WTC11 (cell line): ENCODE data around the gene SPATA13. TPM values are rescaled to one million over a fixed set of nuclear protein-coding genes. Genes with fewer than 3 reads are reported as not detected.

Source experiments
- ATAC-seq: fragments of 200-7000 bp; cut with Tn5 transposase; 2 replicates; pipeline ENCODE4 v1.10.0; 2021; ENCODE audit warnings: mild to moderate bottlenecking, moderate library complexity
- CTCF ChIA-PET: fragments of 300-600 bp; sonication (Branson Sonifier 250); formaldehyde crosslinking; loops from one replicate; lab custom pipeline; 2021; ENCODE audit warnings: antibody characterized with exemption; lab: Charles Lee
- POLR2A ChIA-PET: fragments of 350-600 bp; sonication (Branson Sonifier 250); formaldehyde crosslinking; loops from one replicate; lab custom pipeline; 2021; ENCODE audit warnings: antibody characterized with exemption; lab: Charles Lee
- DNase-seq: peaks from one replicate; pipeline ENCODE4 v3.0.0; 2021; ENCODE audit warnings: low spot score
- H3K27ac Mint-ChIP-seq: 2 replicates; pipeline ENCODE4 v1.8.0; 2021; ENCODE audit warnings: mixed read lengths
- H3K27me3 Mint-ChIP-seq: 2 replicates; pipeline ENCODE4 v1.8.0; 2021; ENCODE audit warnings: low read depth, mild to moderate bottlenecking, moderate library complexity, mixed read lengths
- H3K36me3 Mint-ChIP-seq: 2 replicates; pipeline ENCODE4 v1.8.0; 2021; ENCODE audit warnings: mixed read lengths
- H3K4me1 Mint-ChIP-seq: 2 replicates; pipeline ENCODE4 v1.8.0; 2022; ENCODE audit warnings: mixed read lengths
- H3K4me3 Mint-ChIP-seq: 2 replicates; pipeline ENCODE4 v1.8.0; 2021; ENCODE audit warnings: mild to moderate bottlenecking, moderate library complexity, mixed read lengths
- H3K9me3 Mint-ChIP-seq: 2 replicates; pipeline ENCODE4 v1.8.0; 2021; ENCODE audit warnings: mixed read lengths
- AR ChIP-seq: fragments of 250-450 bp; sonication (Bioruptor Pico); IDR thresholded peaks from 2 replicates; pipeline ENCODE4 v1.9.0; 2021; ENCODE audit warnings: mild to moderate bottlenecking
- ATF2 ChIP-seq: sonication (generic); formaldehyde crosslinking; IDR thresholded peaks from 2 replicates; pipeline ENCODE4 v1.8.1; 2022; ENCODE audit warnings: low read depth, missing genetic modification reagents, borderline replicate concordance
- CDX4 ChIP-seq: fragments of 250-450 bp; sonication (Bioruptor Pico); IDR thresholded peaks from 2 replicates; pipeline ENCODE4 v1.9.0; 2021; ENCODE audit warnings: moderate library complexity, mild to moderate bottlenecking, inconsistent platforms, borderline replicate concordance
- CREB1 ChIP-seq: sonication (generic); formaldehyde crosslinking; IDR thresholded peaks from 2 replicates; pipeline ENCODE4 v1.8.0; 2023; ENCODE audit warnings: mild to moderate bottlenecking, missing genetic modification reagents
- CREM ChIP-seq: sonication (generic); formaldehyde crosslinking; IDR thresholded peaks from 2 replicates; pipeline ENCODE4 v1.8.1; 2022; ENCODE audit warnings: mild to moderate bottlenecking, missing genetic modification reagents, moderate library complexity
- FOXJ3 ChIP-seq: sonication (generic); formaldehyde crosslinking; IDR thresholded peaks from 2 replicates; pipeline ENCODE4 v1.9.0; 2021; ENCODE audit warnings: missing genetic modification reagents, mild to moderate bottlenecking, borderline replicate concordance
- FOXP1 ChIP-seq: sonication (generic); formaldehyde crosslinking; IDR thresholded peaks from 2 replicates; pipeline ENCODE4 v1.8.0; 2022; ENCODE audit warnings: missing genetic modification reagents, mild to moderate bottlenecking, moderate library complexity, borderline replicate concordance
- GTF2I ChIP-seq: fragments of 250-450 bp; sonication (Bioruptor Pico); conservative IDR thresholded peaks from 2 replicates; pipeline ENCODE4 v1.4.0; 2021; ENCODE audit warnings: mild to moderate bottlenecking
- HMGXB4 ChIP-seq: sonication (generic); formaldehyde crosslinking; IDR thresholded peaks from 2 replicates; pipeline ENCODE4 v1.8.1; 2023; ENCODE audit warnings: mild to moderate bottlenecking, moderate library complexity, missing genetic modification reagents
- IRF2 ChIP-seq: sonication (generic); formaldehyde crosslinking; IDR thresholded peaks from 2 replicates; pipeline ENCODE4 v1.8.0; 2022; ENCODE audit warnings: low read depth, missing genetic modification reagents, borderline replicate concordance
- MXD4 ChIP-seq: fragments of 250-450 bp; sonication (Bioruptor Pico); IDR thresholded peaks from 2 replicates; pipeline ENCODE4 v1.8.0; 2021; ENCODE audit warnings: mild to moderate bottlenecking, moderate library complexity, borderline replicate concordance
- MYBL2 ChIP-seq: sonication (generic); formaldehyde crosslinking; IDR thresholded peaks from 2 replicates; pipeline ENCODE4 v1.8.1; 2023; ENCODE audit warnings: mild to moderate bottlenecking, moderate library complexity, missing genetic modification reagents
- NR3C1 ChIP-seq: sonication (generic); formaldehyde crosslinking; conservative IDR thresholded peaks from 2 replicates; pipeline ENCODE4 v1.8.1; 2023; ENCODE audit warnings: low read depth, mild to moderate bottlenecking, missing genetic modification reagents
- SP1 ChIP-seq: sonication (generic); formaldehyde crosslinking; conservative IDR thresholded peaks from 2 replicates; pipeline ENCODE4 v1.8.1; 2022; ENCODE audit warnings: missing genetic modification reagents
- TCF7 ChIP-seq: sonication (generic); formaldehyde crosslinking; IDR thresholded peaks from 2 replicates; pipeline ENCODE4 v1.8.0; 2022; ENCODE audit warnings: mild to moderate bottlenecking, low read depth, missing genetic modification reagents, moderate library complexity
- TEAD4 ChIP-seq: sonication (generic); formaldehyde crosslinking; IDR thresholded peaks from 2 replicates; pipeline ENCODE4 v1.8.0; 2022; ENCODE audit warnings: mild to moderate bottlenecking, missing genetic modification reagents
- TP53 ChIP-seq: sonication (generic); formaldehyde crosslinking; IDR thresholded peaks from 2 replicates; pipeline ENCODE4 v1.8.1; 2023; ENCODE audit warnings: mild to moderate bottlenecking, missing genetic modification reagents
- ZNF219 ChIP-seq: sonication (generic); formaldehyde crosslinking; IDR thresholded peaks from 2 replicates; pipeline ENCODE4 v1.8.0; 2023; ENCODE audit warnings: missing genetic modification reagents, mild to moderate bottlenecking, borderline replicate concordance
- ZNF263 ChIP-seq: sonication (generic); formaldehyde crosslinking; IDR thresholded peaks from 2 replicates; pipeline ENCODE4 v1.8.1; 2022; ENCODE audit warnings: low read depth, mild to moderate bottlenecking, moderate library complexity, missing genetic modification reagents
- ZNF512 ChIP-seq: sonication (generic); formaldehyde crosslinking; IDR thresholded peaks from 2 replicates; pipeline ENCODE4 v1.8.1; 2022; ENCODE audit warnings: missing genetic modification reagents, borderline replicate concordance
- ZNF671 ChIP-seq: fragments of 250-450 bp; sonication (Bioruptor Pico); IDR thresholded peaks from 2 replicates; pipeline ENCODE4 v1.8.0; 2021; ENCODE audit warnings: mild to moderate bottlenecking
- total RNA-seq: library from RNA; stranded (reverse); gene quantifications from 3 replicates; pipeline ENCODE4 v1.2.3, GENCODE V29; 2021
- TF ChIP-seq, protein P1 (sequence below): sonication (generic); formaldehyde crosslinking; IDR thresholded peaks from 2 replicates; pipeline ENCODE4 v1.8.0; 2022; ENCODE audit warnings: mild to moderate bottlenecking, missing genetic modification reagents

Gene SPATA13
- total RNA-seq, 1 experiment from 2014 or later: 29.0 TPM

DNA sequence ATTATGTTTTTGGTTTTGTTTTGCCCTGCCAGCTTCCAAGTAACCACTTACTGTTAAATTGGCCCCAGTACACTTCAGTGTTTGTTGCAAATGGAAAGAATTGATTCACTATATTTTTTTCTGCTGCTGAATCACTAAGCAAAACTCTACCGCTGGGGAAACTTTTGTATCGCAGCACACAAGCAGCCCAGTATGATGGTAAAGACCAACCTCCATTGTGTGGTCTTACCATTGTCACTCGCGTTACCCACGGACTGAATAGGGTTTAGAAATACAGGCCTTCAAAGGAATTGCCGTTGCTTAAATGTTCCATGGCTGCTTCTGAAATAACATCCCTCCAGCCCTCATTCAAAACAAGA, 7.9 kb downstream of the SPATA13 start (continued):
- TF ChIP-seq HMGXB4 (no peak), AR (CRISPR knock-in tag) (no peak), ZNF671 (CRISPR knock-in tag) (no peak), CDX4 (CRISPR knock-in tag) (no peak), CREB1 (CRISPR knock-in tag) (no peak), ATF2 (CRISPR knock-in tag) (no peak), IRF2 (CRISPR knock-in tag) (no peak), TCF7 (CRISPR knock-in tag) (no peak)

GRCh38 chr13:24168979-24169378, 8.5 kb downstream of the SPATA13 start:
- peaks cover 5% of the 10 kb centered on the region; the same call in 1 of the 2 replicates for H3K4me1 Mint-ChIP-seq
- H3K27ac Mint-ChIP-seq: no peak overlapping the region
- CTCF ChIA-PET: interaction anchor here (1.2 kb wide), 1 partner anchor 62 kb away, joined by 3 read pairs; no protein-coding TSS in a partner anchor
- DNase-seq (no peak), ATAC-seq (no peak)
- H3K36me3 Mint-ChIP-seq: peaks cover 28% of the 10 kb centered on the region
- POLR2A ChIA-PET: interaction anchor here (1.4 kb wide), 1 partner anchor 9 kb away, joined by 11 read pairs; the partner anchor contains the start of gene SPATA13
- no peaks in the 10 kb centered on the region for H3K9me3 Mint-ChIP-seq
- no peak for TF ChIP-seq MYBL2 (CRISPR knock-in tag)
- no peak for TF ChIP-seq ZNF263
- TF ChIP-seq, protein P1, sequence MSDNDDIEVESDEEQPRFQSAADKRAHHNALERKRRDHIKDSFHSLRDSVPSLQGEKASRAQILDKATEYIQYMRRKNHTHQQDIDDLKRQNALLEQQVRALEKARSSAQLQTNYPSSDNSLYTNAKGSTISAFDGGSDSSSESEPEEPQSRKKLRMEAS (CRISPR knock-in tag): no peak
- TF ChIP-seq TEAD4: no peak
- TF ChIP-seq TP53: no peak
- no peak for TF ChIP-seq NR3C1 (CRISPR knock-in tag)
- TF ChIP-seq CDX4 (CRISPR knock-in tag): no peak
- no peak for TF ChIP-seq GTF2I
- no peak for TF ChIP-seq ZNF219
- no peak for TF ChIP-seq SP1 (CRISPR knock-in tag)
- no peak for TF ChIP-seq ATF2 (CRISPR knock-in tag)
- TF ChIP-seq CREM: no peak
- TF ChIP-seq FOXP1 (CRISPR knock-in tag): no peak
- no peak for TF ChIP-seq FOXJ3 (CRISPR knock-in tag)
- no peak for TF ChIP-seq ZNF512 (CRISPR knock-in tag)
- TF ChIP-seq ZNF671 (CRISPR knock-in tag): no peak
- TF ChIP-seq MXD4: no peak
- H3K4me3 Mint-ChIP-seq: no peak overlapping the region
- no peaks in the 10 kb centered on the region for H3K27me3 Mint-ChIP-seq
